ENCODE results near the gene ZSCAN16. TPM values are rescaled to one million over a fixed set of nuclear protein-coding genes. Genes with fewer than 3 reads are reported as not detected.

Gene ZSCAN16
- total RNA-seq, 2 experiments from 2014 or later: 2.0 to 2.3 TPM

DNA sequence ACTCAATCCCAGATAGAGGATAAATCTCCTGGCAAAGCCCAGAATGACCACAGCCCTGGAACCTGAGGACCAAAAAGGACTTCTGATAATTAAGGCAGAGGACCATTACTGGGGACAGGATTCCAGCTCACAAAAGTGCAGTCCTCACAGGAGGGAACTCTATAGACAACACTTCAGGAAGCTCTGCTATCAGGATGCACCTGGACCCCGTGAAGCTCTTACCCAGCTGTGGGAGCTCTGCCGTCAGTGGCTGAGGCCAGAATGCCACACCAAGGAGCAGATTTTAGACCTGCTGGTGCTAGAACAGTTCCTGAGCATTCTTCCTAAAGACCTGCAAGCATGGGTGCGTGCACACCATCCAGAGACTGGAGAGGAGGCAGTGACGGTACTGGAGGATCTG is 992 bp downstream of the ZSCAN16 start:
- Mint-ChIP-seq H3K4me3 (peak overlapping the region; percentile 97), H3K9me3 (no peaks in the 10 kb centered on the region), H3K36me3 (ENCODE audit: low read depth) (peaks cover 45% of the 10 kb centered on the region), H3K27ac (peak overlapping the region; percentile 94), H3K27me3 (no peaks in the 10 kb centered on the region), H3K4me1 (ENCODE audit: low read depth) (peaks cover 56% of the 10 kb centered on the region)
- DNase-seq (no peak), ATAC-seq (no peak)
- ChIA-PET POLR2A (interaction anchor here (1.1 to 2.1 kb wide), 4 partner anchors 12 to 142 kb away, joined by 3 to 12 read pairs (median 4); partner anchors contain the start of genes ZKSCAN8 and ZSCAN26), CTCF (interaction anchor here (1.1 to 1.6 kb wide), 6 partner anchors 13 to 231 kb away, joined by 3 to 4 read pairs (median 3); partner anchors contain the start of genes ZKSCAN4 and ZKSCAN8)
- intact Hi-C loops (cut with micrococcal nuclease): loop anchor here (2.0 kb wide), 1 partner anchor 17 kb away; no protein-coding TSS in a partner anchor
- TF ChIP-seq, protein P1, sequence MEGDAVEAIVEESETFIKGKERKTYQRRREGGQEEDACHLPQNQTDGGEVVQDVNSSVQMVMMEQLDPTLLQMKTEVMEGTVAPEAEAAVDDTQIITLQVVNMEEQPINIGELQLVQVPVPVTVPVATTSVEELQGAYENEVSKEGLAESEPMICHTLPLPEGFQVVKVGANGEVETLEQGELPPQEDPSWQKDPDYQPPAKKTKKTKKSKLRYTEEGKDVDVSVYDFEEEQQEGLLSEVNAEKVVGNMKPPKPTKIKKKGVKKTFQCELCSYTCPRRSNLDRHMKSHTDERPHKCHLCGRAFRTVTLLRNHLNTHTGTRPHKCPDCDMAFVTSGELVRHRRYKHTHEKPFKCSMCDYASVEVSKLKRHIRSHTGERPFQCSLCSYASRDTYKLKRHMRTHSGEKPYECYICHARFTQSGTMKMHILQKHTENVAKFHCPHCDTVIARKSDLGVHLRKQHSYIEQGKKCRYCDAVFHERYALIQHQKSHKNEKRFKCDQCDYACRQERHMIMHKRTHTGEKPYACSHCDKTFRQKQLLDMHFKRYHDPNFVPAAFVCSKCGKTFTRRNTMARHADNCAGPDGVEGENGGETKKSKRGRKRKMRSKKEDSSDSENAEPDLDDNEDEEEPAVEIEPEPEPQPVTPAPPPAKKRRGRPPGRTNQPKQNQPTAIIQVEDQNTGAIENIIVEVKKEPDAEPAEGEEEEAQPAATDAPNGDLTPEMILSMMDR (IDR thresholded peaks at IDR 0.05): no peak

DNA sequence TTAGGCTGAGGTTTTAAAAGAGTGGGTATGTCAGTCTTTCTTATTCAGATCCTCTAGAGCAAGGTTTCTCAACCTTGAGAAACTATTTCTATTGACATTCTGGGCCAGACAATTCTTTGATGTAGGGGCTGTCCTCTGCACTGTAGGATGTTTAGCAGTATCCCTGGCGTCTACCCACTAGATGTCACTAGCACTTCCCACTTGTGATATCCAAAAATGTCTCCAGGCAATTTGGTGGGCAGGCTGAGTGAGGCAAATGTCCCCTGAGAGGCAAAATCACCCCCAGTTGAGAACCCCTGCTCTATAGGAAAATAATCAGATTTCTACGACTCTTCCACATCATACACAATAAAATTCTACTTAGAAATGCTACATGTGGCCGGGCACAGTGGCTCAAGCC is 9.6 kb downstream of the ZSCAN16 start:
- TF ChIP-seq, protein P1 (IDR thresholded peaks at IDR 0.05): no peak
- intact Hi-C loops (cut with micrococcal nuclease): loop anchor here (2.0 to 10.0 kb wide), 2 partner anchors 121 to 223 kb away; partner anchors contain the start of genes NKAPL and ZKSCAN4
- DNase-seq: peak; percentile 42
- CTCF ChIA-PET: no interaction called here
- Mint-ChIP-seq H3K27me3 (no peaks in the 10 kb centered on the region), H3K4me3 (peak overlapping the region; percentile 7), H3K4me1 (ENCODE audit: low read depth) (peaks cover 55% of the 10 kb centered on the region), H3K9me3 (no peaks in the 10 kb centered on the region), H3K27ac (peak overlapping the region; percentile 73), H3K36me3 (ENCODE audit: low read depth) (peaks cover 42% of the 10 kb centered on the region)
- POLR2A ChIA-PET: no interaction called here
- ATAC-seq: no peak

DNA sequence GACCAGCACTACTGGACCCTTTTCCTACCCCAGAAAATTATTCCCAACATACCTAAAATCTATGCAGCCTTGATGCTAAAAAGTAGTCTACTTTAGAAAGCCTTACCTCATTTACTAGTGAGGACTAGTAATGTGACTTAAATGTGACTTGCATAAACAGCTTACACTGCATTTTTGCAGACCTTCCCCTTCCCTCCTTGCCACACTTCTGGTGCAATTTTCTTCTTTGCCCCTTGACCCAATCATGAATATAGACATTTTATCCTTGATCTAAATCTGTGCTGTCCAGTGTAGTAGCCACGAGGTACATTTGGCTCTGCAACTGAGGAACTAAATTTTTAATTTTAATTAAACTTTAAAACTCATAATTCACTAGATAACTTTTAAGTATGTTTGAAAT is 10.3 kb downstream of the ZSCAN16 start:
- DNase-seq (no peak), ATAC-seq (no peak)
- ChIA-PET POLR2A (no interaction called here), CTCF (no interaction called here)
- intact Hi-C loops (cut with micrococcal nuclease): loop anchor here (2.0 to 10.0 kb wide), 2 partner anchors 120 to 222 kb away; partner anchors contain the start of genes NKAPL and ZKSCAN4
- Mint-ChIP-seq H3K27ac (peak overlapping the region; percentile 73), H3K36me3 (ENCODE audit: low read depth) (peaks cover 35% of the 10 kb centered on the region), H3K9me3 (no peaks in the 10 kb centered on the region), H3K27me3 (no peaks in the 10 kb centered on the region), H3K4me3 (peak overlapping the region; percentile 34), H3K4me1 (ENCODE audit: low read depth) (peaks cover 56% of the 10 kb centered on the region)
- TF ChIP-seq, protein P1 (IDR thresholded peaks at IDR 0.05): no peak

DNA sequence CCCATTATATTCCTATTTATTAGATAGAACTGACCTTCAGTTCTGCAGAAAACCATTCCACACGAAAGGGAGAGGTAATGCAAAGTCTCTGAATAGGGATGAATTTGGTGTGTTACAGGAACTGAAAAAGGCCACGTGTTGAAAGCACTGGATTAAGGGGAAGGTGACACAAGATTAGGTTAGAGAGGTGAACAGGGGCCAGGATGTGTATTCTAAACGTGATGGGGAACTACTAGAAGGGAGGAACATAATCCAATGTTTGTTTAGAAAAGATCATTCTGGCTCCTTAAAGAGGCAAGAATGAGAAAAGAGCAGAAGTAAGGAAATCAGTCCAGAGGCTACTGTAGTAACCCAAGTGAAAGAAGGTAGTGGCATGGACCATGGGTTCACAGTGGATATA is 11.0 kb downstream of the ZSCAN16 start:
- TF ChIP-seq, protein P1 (IDR thresholded peaks at IDR 0.05): no peak
- ATAC-seq (no peak), DNase-seq (no peak)
- H3K36me3 Mint-ChIP-seq (ENCODE audit: low read depth): peaks cover 31% of the 10 kb centered on the region
- H3K27me3 Mint-ChIP-seq: no peaks in the 10 kb centered on the region
- POLR2A ChIA-PET: interaction anchor here (3.0 to 3.4 kb wide), 2 partner anchors 10 to 30 kb away, joined by 12 to 15 read pairs; partner anchors contain the start of gene ZSCAN16
- H3K4me3 Mint-ChIP-seq: peak overlapping the region; percentile 87
- CTCF ChIA-PET: no interaction called here
- no peaks in the 10 kb centered on the region for H3K9me3 Mint-ChIP-seq
- H3K27ac Mint-ChIP-seq: peak overlapping the region; percentile 98
- intact Hi-C loops (cut with micrococcal nuclease): loop anchor here (2.0 to 10.0 kb wide), 2 partner anchors 119 to 221 kb away; partner anchors contain the start of genes NKAPL and ZKSCAN4
- peaks cover 58% of the 10 kb centered on the region for H3K4me1 Mint-ChIP-seq (ENCODE audit: low read depth)
